ENCODE measurements around the gene SLC9A7.

Gene SLC9A7

DNA sequence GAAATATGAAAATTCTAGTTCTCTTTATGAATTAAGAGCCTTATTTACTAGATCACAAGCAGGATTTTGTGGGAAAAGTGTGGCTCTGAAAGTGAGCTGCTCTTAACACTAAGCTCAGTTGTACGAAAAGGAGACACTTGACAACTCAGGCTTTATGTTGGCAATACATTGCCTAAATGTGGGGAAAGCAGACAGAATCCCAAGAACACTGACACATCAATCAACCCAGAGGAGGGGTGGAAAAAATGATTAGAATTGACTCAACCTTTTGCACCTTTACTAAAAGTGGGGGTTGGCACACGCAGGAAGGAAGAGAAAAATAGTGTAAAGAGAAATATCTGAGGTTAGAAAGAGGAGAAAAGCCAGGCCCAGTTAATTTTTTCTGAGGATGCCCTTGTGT is 123.7 kb downstream of the SLC9A7 start:
- Histone ChIP-seq H3K4me3 (ENCODE audit: low read length, poor library complexity, severe bottlenecking) (no peak overlapping the region), H3K79me2 (ENCODE audit: insufficient read depth, low read length) (no peaks in the 10 kb centered on the region), H3F3A (ENCODE audit: low read depth) (no peaks in the 10 kb centered on the region), H3K36me3 (ENCODE audit: insufficient read depth, low read length) (no peaks in the 10 kb centered on the region), H3K9me2 (replicated peaks; ENCODE audit: low read depth, low read length) (no peaks in the 10 kb centered on the region), H3K27me3 (ENCODE audit: insufficient read depth, low read length, poor library complexity, severe bottlenecking) (no peaks in the 10 kb centered on the region), H3K9ac (ENCODE audit: low read depth, low read length, poor library complexity, severe bottlenecking) (no peak overlapping the region), H3K4me1 (ENCODE audit: insufficient read depth, low read length, poor library complexity, severe bottlenecking) (no peaks in the 10 kb centered on the region), H2AFZ (ENCODE audit: low read length) (no peak overlapping the region), H3K4me2 (ENCODE audit: low read depth, low read length, poor library complexity, severe bottlenecking) (no peak overlapping the region), H3K9me3 (ENCODE audit: insufficient read depth, low read depth, low read length) (no peaks in the 10 kb centered on the region), H4K20me1 (ENCODE audit: insufficient read depth, low read length, poor library complexity, severe bottlenecking) (no peaks in the 10 kb centered on the region)
- no peak for TF ChIP-seq EZH2phosphoT487 (IDR thresholded peaks at IDR 0.05; ENCODE audit: borderline replicate concordance)
- TF ChIP-seq, protein P1, sequence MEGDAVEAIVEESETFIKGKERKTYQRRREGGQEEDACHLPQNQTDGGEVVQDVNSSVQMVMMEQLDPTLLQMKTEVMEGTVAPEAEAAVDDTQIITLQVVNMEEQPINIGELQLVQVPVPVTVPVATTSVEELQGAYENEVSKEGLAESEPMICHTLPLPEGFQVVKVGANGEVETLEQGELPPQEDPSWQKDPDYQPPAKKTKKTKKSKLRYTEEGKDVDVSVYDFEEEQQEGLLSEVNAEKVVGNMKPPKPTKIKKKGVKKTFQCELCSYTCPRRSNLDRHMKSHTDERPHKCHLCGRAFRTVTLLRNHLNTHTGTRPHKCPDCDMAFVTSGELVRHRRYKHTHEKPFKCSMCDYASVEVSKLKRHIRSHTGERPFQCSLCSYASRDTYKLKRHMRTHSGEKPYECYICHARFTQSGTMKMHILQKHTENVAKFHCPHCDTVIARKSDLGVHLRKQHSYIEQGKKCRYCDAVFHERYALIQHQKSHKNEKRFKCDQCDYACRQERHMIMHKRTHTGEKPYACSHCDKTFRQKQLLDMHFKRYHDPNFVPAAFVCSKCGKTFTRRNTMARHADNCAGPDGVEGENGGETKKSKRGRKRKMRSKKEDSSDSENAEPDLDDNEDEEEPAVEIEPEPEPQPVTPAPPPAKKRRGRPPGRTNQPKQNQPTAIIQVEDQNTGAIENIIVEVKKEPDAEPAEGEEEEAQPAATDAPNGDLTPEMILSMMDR (conservative IDR thresholded peaks at IDR 0.05; ENCODE audit: low read length) = no peak

DNA sequence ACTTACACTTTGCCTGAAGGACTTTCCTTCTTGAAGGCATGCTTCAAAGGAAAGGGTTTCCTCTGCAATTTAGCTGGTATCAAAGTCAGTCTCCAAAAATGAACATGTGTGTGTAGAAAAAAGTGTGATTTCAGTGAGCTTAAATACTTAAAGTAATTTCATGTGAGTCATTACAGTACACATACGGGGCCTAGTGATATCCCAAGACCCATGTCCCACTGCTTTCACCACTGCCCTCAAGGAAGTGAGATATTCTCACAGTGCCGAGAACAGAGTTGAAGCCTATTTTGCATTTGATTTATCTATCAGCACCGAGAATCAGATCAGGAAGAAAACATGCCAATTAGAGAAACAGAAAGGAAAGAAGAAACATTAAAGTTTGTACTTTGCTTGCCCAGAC is 124.3 kb downstream of the SLC9A7 start:
- H2AFZ ChIP-seq (ENCODE audit: low read length) = no peak overlapping the region
- no peaks in the 10 kb centered on the region for H3F3A ChIP-seq (ENCODE audit: low read depth)
- no peak overlapping the region for H3K4me3 ChIP-seq (ENCODE audit: low read length, poor library complexity, severe bottlenecking)
- H4K20me1 ChIP-seq (ENCODE audit: insufficient read depth, low read length, poor library complexity, severe bottlenecking) = no peaks in the 10 kb centered on the region
- H3K27me3 ChIP-seq (ENCODE audit: insufficient read depth, low read length, poor library complexity, severe bottlenecking) = no peaks in the 10 kb centered on the region
- H3K36me3 ChIP-seq (ENCODE audit: insufficient read depth, low read length) = no peaks in the 10 kb centered on the region
- no peak overlapping the region for H3K9ac ChIP-seq (ENCODE audit: low read depth, low read length, poor library complexity, severe bottlenecking)
- no peak overlapping the region for H3K4me2 ChIP-seq (ENCODE audit: low read depth, low read length, poor library complexity, severe bottlenecking)
- H3K9me2 ChIP-seq (replicated peaks; ENCODE audit: low read depth, low read length) = no peaks in the 10 kb centered on the region
- H3K4me1 ChIP-seq (ENCODE audit: insufficient read depth, low read length, poor library complexity, severe bottlenecking) = no peaks in the 10 kb centered on the region
- H3K79me2 ChIP-seq (ENCODE audit: insufficient read depth, low read length) = no peaks in the 10 kb centered on the region
- TF ChIP-seq, protein P1 (conservative IDR thresholded peaks at IDR 0.05; ENCODE audit: low read length) = no peak
- TF ChIP-seq EZH2phosphoT487 (IDR thresholded peaks at IDR 0.05; ENCODE audit: borderline replicate concordance) = no peak
- H3K9me3 ChIP-seq (ENCODE audit: insufficient read depth, low read depth, low read length) = no peaks in the 10 kb centered on the region

DNA sequence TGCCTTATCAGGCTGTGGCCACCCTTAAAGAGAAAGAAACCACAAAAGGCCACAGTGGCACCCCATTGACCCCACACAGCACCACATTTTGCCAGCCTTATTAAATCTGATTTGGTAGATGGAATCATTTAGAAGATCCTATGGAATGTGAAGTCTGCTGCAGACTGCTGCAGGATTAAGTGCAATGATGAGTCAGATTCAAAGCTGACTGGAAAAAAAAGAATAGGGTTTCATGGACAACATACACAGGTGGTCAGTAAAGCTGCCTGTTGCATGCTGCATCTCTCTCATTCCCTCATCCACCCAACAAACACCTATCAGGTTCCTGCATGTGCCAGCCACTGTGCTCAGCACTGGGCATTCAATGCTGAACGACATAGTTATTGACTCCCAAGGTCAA is 128.8 kb downstream of the SLC9A7 start:
- TF ChIP-seq, protein P1 (conservative IDR thresholded peaks at IDR 0.05; ENCODE audit: low read length) = no peak
- no peak for TF ChIP-seq EZH2phosphoT487 (IDR thresholded peaks at IDR 0.05; ENCODE audit: borderline replicate concordance)
- H3K4me3 ChIP-seq (ENCODE audit: low read length, poor library complexity, severe bottlenecking) = no peak overlapping the region
- no peaks in the 10 kb centered on the region for H3K36me3 ChIP-seq (ENCODE audit: insufficient read depth, low read length)
- no peaks in the 10 kb centered on the region for H3F3A ChIP-seq (ENCODE audit: low read depth)
- H2AFZ ChIP-seq (ENCODE audit: low read length) = no peak overlapping the region
- no peak overlapping the region for H3K4me2 ChIP-seq (ENCODE audit: low read depth, low read length, poor library complexity, severe bottlenecking)
- H3K27me3 ChIP-seq (ENCODE audit: insufficient read depth, low read length, poor library complexity, severe bottlenecking) = no peaks in the 10 kb centered on the region
- peaks cover 24% of the 10 kb centered on the region for H3K4me1 ChIP-seq (ENCODE audit: insufficient read depth, low read length, poor library complexity, severe bottlenecking)
- H4K20me1 ChIP-seq (ENCODE audit: insufficient read depth, low read length, poor library complexity, severe bottlenecking) = no peaks in the 10 kb centered on the region
- no peaks in the 10 kb centered on the region for H3K79me2 ChIP-seq (ENCODE audit: insufficient read depth, low read length)
- no peaks in the 10 kb centered on the region for H3K9me3 ChIP-seq (ENCODE audit: insufficient read depth, low read depth, low read length)
- H3K9ac ChIP-seq (ENCODE audit: low read depth, low read length, poor library complexity, severe bottlenecking) = no peak overlapping the region
- no peaks in the 10 kb centered on the region for H3K9me2 ChIP-seq (replicated peaks; ENCODE audit: low read depth, low read length)

Measured in Loucy (cell line).